Activated CD4-positive, alpha-beta memory T cell treated with anti-CD3 and anti-CD28 coated beads, Interleukin-2, amount 10 ng/mL, durations not matched to agents 7 days and 5 days (primary cell): ENCODE results near the gene ECE1. TPM values are rescaled to one million over a fixed set of nuclear protein-coding genes. Genes with fewer than 3 reads are reported as not detected.

Source experiments
- CTCF ChIA-PET: fragments of 350-600 bp; sonication (Branson Sonifier 250); formaldehyde crosslinking; loops from one replicate; lab custom pipeline; 2021; ENCODE audit warnings: antibody characterized with exemption, inconsistent platforms; lab: Charles Lee
- POLR2A ChIA-PET: fragments of 350-600 bp; sonication (Branson Sonifier 250); formaldehyde crosslinking; loops from one replicate; lab custom pipeline; 2021; ENCODE audit warnings: antibody characterized with exemption; lab: Charles Lee
- DNase-seq: peaks from one replicate; pipeline ENCODE4 v3.0.0-alpha.2; 2020
- H3K27ac Mint-ChIP-seq: one replicate; pipeline ENCODE4 v1.8.0; 2021; ENCODE audit warnings: mild to moderate bottlenecking, mixed read lengths
- H3K27me3 Mint-ChIP-seq: one replicate; pipeline ENCODE4 v1.8.0; 2021; ENCODE audit warnings: mixed read lengths
- H3K36me3 Mint-ChIP-seq: one replicate; pipeline ENCODE4 v1.8.0; 2021; ENCODE audit warnings: low read depth, mixed read lengths
- H3K4me1 Mint-ChIP-seq: one replicate; pipeline ENCODE4 v1.8.0; 2021; ENCODE audit warnings: mixed read lengths
- H3K4me3 Mint-ChIP-seq: one replicate; pipeline ENCODE4 v1.8.0; 2021; ENCODE audit warnings: mild to moderate bottlenecking, mixed read lengths
- H3K9me3 Mint-ChIP-seq: one replicate; pipeline ENCODE4 v1.8.0; 2021; ENCODE audit warnings: mixed read lengths
- total RNA-seq, 2 experiments: library from RNA; stranded (reverse); gene quantifications; one replicate each; pipeline ENCODE4 v1.2.3, GENCODE V29; 2021

ECE1 gene
- total RNA-seq, 2 experiments from 2014 or later: 85.3 to 87.9 TPM

DNA sequence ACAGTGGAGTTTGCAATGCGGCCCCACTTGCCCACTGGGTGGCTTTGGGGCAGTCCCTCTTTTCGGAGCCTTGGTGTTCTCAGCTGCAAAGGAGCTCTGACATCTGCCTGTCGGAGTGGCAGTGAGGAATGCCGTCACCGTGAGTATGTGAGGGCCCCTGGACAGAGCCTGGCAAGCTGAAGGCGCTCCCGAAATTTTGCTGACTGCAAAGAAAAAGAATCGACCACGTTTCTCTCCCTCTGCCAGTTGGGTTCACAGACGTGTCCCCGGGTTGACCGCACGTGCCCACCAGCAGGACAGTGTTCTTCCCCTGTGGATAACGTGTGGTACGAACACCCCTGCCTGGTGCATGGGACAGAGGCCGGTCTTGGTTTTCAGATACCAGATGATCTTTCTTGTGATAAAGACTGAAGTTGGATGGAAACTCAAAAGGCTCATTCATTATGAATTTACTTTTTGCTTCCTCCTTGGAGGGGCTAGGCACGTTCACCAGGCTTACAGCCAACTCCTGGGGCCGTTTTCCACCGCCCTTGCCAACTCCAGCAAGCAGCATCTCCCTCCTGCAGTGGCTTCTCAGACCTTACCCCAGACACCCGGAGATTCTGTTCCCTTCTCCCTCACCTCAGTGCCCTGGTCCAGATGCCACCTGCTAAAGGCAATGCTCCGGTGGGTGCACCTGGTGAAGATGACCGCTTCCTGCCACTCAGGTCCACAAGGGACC, 29.7 kb downstream of the ECE1 start:
- Mint-ChIP-seq H3K4me1 (peaks cover 67% of the 10 kb centered on the region), H3K36me3 (peaks cover 70% of the 10 kb centered on the region), H3K9me3 (no peaks in the 10 kb centered on the region), H3K4me3 (no peak overlapping the region), H3K27ac (peak overlapping the region; percentile 17), H3K27me3 (no peaks in the 10 kb centered on the region)
- CTCF ChIA-PET: interaction anchor here (1.3 to 10.1 kb wide), 4 partner anchors 10 to 107 kb away, joined by 4 to 186 read pairs (median 64); no protein-coding TSS in a partner anchor
- POLR2A ChIA-PET: interaction anchor here (0.6 to 1.0 kb wide), 2 partner anchors 10 to 369 kb away, joined by 3 to 4 read pairs; no protein-coding TSS in a partner anchor
- no peak for DNase-seq

DNA sequence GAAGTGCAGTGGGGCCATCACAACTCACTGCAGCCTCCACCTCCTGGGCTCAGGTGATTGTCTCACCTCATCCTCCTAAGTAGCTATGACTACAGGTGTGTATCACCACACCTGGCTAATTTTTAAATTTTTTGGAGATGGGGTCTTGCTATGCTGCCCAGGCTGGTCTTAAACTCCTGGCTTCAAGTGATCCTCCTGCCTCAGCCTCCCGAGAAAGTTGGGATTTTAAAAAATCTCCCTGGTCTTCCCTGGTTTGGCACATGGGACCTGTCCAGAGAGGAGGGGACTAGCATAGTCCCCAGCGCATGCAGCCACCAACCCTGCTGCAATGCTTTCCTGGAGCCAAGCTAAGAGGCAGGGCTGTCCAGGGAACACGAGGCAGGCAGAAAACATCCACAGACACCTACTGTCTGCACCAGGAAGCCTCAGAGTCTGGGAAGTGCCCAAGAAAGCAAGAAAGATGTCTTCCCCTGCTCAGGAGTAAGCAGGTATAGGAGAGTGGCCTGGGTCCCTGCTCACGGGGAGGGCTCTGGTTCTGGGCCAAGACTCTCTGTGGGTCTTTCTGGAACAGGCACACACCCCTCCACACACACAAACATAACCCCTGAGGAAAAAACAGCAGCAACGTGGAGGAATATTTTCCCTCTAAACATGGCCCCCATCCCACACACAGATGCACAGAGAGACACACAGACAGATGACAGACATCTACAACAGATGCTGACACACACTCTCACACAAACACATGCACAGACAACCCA, 30.8 kb downstream of the ECE1 start:
- ChIA-PET POLR2A (interaction anchor here (1.6 to 2.1 kb wide), 2 partner anchors 10 to 109 kb away, joined by 4 to 8 read pairs; no protein-coding TSS in a partner anchor), CTCF (interaction anchor here (1.2 to 10.1 kb wide), 3 partner anchors 12 to 108 kb away, joined by 5 to 186 read pairs (median 115); no protein-coding TSS in a partner anchor)
- Mint-ChIP-seq H3K27ac (peak overlapping the region; percentile 17), H3K4me3 (no peak overlapping the region), H3K9me3 (no peaks in the 10 kb centered on the region), H3K27me3 (no peaks in the 10 kb centered on the region), H3K36me3 (peaks cover 70% of the 10 kb centered on the region), H3K4me1 (peaks cover 65% of the 10 kb centered on the region)
- DNase-seq: no peak

DNA sequence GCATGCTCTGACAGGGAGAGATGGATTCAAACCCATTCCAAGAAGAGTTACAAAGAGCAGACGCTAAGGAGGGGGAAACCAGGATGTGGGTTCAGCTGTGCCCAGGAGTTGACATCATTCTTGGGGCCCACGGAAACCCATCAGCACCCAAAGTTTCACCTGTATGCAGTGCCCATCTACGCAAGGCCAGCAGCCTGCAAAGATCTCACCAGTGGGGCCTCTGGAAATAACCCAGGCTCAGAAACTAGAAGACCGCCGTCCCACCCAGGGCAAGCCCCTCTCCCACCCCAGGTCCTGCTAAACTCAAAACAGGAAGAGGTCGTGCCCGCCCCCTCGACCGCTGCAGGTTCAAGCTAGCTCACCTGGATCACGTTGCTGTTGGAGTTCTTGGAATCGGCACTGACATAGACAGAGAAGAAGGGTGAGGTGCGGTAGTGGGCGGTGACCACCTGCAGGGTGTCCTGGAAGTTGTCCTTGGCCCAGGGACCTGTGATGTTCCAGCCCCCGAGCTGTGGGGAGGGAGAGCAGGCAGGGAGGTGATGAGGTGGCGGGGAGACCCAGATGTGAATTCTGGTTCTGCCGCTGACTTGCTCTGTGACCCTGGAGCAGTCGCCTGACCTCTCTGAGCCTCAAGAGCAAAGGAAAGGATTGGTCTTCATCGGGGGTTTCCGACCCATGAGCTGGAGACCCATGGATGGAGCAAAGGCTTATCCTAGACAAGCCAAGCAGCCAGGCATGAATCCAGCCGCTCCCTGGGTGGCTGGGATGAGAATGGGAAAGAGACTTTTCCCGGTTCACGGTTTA, 31.7 kb downstream of the ECE1 start:
- H3K4me3 Mint-ChIP-seq: no peak overlapping the region
- peaks cover 65% of the 10 kb centered on the region for H3K4me1 Mint-ChIP-seq
- peaks cover 70% of the 10 kb centered on the region for H3K36me3 Mint-ChIP-seq
- H3K9me3 Mint-ChIP-seq: no peaks in the 10 kb centered on the region
- H3K27ac Mint-ChIP-seq: peak overlapping the region; percentile 64
- no peaks in the 10 kb centered on the region for H3K27me3 Mint-ChIP-seq
- ChIA-PET CTCF (interaction anchor here (0.7 to 10.1 kb wide), 6 partner anchors 9 to 143 kb away, joined by 3 to 186 read pairs (median 4); no protein-coding TSS in a partner anchor), POLR2A (interaction anchor here (0.9 to 5.3 kb wide), 8 partner anchors 11 to 110 kb away, joined by 3 to 28 read pairs (median 4); no protein-coding TSS in a partner anchor)
- DNase-seq: peak; percentile 42

DNA sequence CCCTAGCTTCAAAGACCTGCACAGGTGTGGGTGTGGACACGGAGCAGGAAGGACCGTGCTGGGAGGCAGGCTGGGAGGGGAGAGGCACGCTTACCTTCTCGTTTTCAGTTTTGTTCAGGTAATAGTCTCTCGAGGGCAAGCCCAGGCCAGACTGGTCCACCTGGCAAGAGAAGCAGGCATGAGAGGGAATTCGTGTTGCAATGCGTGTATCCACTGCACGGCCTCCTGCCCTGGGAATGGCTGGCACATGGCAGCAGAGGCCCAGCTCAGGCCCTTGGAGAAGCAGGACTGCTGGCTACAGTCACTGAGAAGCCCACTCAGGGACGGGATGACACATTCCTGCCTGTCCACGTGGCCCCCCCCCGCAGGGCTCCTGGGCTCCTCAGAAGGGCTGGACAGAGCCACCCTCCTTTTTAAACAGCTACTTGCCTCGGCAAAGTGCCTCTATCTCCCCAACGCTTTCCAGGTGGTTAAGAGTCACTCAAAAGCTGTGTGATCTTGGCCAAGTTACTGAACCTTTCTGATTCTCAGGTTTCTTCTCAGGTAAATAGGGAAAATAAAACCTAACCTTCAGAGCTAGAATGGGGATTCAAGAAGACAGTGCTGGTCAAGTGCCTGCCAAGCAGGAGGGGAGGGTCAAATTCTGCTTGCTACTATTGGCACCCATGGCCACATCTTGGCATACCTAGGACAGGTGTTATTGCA, 32.7 kb downstream of the ECE1 start:
- H3K9me3 Mint-ChIP-seq: no peaks in the 10 kb centered on the region
- no peaks in the 10 kb centered on the region for H3K27me3 Mint-ChIP-seq
- no peak overlapping the region for H3K4me3 Mint-ChIP-seq
- ChIA-PET POLR2A (interaction anchor here (0.9 to 5.3 kb wide), 7 partner anchors 10 to 88 kb away, joined by 3 to 28 read pairs (median 4); no protein-coding TSS in a partner anchor), CTCF (interaction anchor here (1.0 to 10.1 kb wide), 5 partner anchors 8 to 118 kb away, joined by 3 to 186 read pairs (median 4); no protein-coding TSS in a partner anchor)
- peak overlapping the region; percentile 64 for H3K27ac Mint-ChIP-seq
- peaks cover 67% of the 10 kb centered on the region for H3K36me3 Mint-ChIP-seq
- DNase-seq: no peak
- H3K4me1 Mint-ChIP-seq: peaks cover 60% of the 10 kb centered on the region

DNA sequence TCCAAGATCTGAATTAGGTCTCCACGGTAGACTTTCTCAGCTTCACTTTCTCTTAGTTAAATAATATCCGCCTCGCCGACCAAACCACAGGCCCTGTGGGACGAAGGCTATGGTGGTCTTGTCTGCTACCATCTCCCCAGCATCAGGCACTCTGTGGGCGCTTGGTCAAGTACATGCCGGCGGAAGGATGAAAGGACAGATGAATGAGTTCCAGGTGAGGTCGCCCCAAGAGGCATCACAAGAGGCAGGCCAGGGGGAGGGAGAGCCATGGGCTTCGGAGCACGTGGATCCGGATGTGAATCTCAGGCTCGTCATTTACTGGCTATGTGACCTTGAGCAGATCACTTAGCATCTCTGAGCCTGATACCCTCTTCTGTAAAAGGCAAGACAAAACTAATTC, 33.5 kb downstream of the ECE1 start:
- CTCF ChIA-PET: interaction anchor here (1.1 to 10.1 kb wide), 5 partner anchors 14 to 118 kb away, joined by 3 to 186 read pairs (median 21); no protein-coding TSS in a partner anchor
- POLR2A ChIA-PET: interaction anchor here (1.4 to 5.3 kb wide), 3 partner anchors 37 to 88 kb away, joined by 4 to 28 read pairs (median 6); no protein-coding TSS in a partner anchor
- Mint-ChIP-seq H3K4me1 (peaks cover 54% of the 10 kb centered on the region), H3K4me3 (no peak overlapping the region), H3K36me3 (peaks cover 64% of the 10 kb centered on the region), H3K27ac (no peak overlapping the region), H3K27me3 (no peaks in the 10 kb centered on the region), H3K9me3 (no peaks in the 10 kb centered on the region)
- no peak for DNase-seq

DNA sequence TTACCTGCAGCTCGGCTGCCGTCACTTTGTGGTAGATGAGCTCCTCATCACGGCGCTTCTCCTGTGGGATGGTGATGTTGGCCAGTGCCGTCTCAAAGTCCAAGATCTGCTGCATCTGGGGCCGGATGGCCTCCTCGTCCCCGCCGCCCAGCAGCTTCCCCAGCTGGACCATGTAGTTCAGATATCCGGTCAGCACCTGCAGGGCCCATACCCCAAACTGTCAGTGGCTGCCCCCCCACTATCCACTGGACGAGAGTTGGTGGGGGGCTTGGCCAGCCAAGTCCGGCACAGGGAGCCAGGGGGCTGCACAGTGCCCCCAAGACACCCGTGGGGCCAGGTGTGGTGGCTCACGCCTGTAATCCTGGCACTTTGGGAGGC, 34.3 kb downstream of the ECE1 start:
- CTCF ChIA-PET: interaction anchor here (1.0 to 10.1 kb wide), 12 partner anchors 11 to 250 kb away, joined by 3 to 186 read pairs (median 10); no protein-coding TSS in a partner anchor
- H3K4me1 Mint-ChIP-seq: peaks cover 45% of the 10 kb centered on the region
- H3K27me3 Mint-ChIP-seq: no peaks in the 10 kb centered on the region
- no peak overlapping the region for H3K4me3 Mint-ChIP-seq
- peaks cover 60% of the 10 kb centered on the region for H3K36me3 Mint-ChIP-seq
- DNase-seq: no peak
- H3K27ac Mint-ChIP-seq: no peak overlapping the region
- POLR2A ChIA-PET: interaction anchor here (1.2 to 5.3 kb wide), 5 partner anchors 23 to 113 kb away, joined by 3 to 28 read pairs (median 6); no protein-coding TSS in a partner anchor
- no peaks in the 10 kb centered on the region for H3K9me3 Mint-ChIP-seq

DNA sequence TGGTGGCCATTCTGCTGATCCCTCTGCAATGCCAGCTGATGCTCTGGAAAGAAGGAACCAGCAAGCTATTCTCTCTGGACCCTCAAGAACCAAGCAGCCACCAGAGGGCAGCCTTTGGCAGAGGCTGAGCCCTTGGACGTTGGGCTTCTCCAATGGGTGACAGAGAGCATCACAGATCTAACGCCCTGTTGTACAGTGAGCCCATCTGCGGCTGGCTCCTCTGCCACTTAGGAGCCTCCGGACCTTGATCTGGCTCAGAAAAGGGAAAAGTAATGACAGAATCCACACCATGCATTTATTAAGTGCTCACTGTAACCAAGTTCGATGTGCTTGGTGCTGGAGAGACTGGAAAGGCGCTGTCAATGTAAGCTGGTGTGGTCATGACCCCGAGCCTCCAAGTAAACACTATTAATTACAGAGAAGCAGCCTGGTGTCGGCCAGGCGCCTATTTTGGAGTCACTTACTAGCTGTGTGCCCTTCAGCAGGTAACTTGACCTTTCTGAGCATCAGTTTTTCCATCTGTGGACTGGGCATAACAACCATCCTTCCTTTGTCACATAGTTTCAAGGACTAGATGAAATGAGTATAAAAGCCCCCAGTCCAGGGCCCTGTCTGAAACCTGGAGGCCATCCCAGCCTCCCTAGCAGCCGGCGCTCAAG, 34.9 kb downstream of the ECE1 start:
- ChIA-PET CTCF (interaction anchor here (0.6 to 10.1 kb wide), 26 partner anchors 11 to 250 kb away, joined by 3 to 186 read pairs (median 5); no protein-coding TSS in a partner anchor), POLR2A (interaction anchor here (0.9 to 5.3 kb wide), 6 partner anchors 10 to 113 kb away, joined by 3 to 28 read pairs (median 4); no protein-coding TSS in a partner anchor)
- H3K4me1 Mint-ChIP-seq: peaks cover 40% of the 10 kb centered on the region
- H3K27ac Mint-ChIP-seq: peak overlapping the region; percentile 17
- H3K4me3 Mint-ChIP-seq: no peak overlapping the region
- peaks cover 55% of the 10 kb centered on the region for H3K36me3 Mint-ChIP-seq
- no peaks in the 10 kb centered on the region for H3K9me3 Mint-ChIP-seq
- DNase-seq: peak; percentile 85
- H3K27me3 Mint-ChIP-seq: no peaks in the 10 kb centered on the region

DNA sequence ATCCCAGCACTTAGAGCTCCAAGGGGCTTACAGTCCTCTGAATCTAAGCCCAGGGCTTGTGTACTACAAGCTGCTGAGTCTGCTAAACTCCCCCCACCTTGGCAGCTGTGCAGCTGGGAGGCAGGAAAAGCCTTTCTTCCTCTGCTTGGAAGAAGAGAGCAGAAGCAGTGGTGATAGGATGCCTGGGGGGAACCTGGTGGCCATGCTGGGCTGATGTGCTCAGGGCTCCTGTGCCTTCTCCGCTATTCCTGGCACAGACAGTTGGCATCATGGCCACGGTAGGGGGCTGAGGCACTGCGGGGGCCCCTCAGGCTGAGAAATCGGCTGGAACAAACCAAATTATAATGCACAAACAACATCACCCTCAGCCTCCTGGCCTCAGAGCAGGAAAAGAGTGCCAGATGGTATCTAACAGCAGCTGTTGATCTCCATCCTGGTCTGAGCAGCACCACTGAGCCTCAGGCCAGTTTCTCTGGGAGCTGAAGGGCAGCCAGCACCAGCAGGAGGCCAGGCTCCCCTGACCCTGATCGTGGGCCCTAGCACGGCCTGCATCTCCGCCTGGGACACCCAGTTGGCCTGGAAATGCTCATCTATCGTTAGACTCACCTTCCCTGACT, 35.8 kb downstream of the ECE1 start:
- Mint-ChIP-seq H3K9me3 (no peaks in the 10 kb centered on the region), H3K4me1 (peaks cover 30% of the 10 kb centered on the region), H3K36me3 (peaks cover 49% of the 10 kb centered on the region), H3K4me3 (no peak overlapping the region), H3K27ac (no peak overlapping the region), H3K27me3 (no peaks in the 10 kb centered on the region)
- ChIA-PET POLR2A (interaction anchor here (0.9 to 5.3 kb wide), 5 partner anchors 9 to 114 kb away, joined by 3 to 28 read pairs (median 4); no protein-coding TSS in a partner anchor), CTCF (interaction anchor here (0.6 to 10.1 kb wide), 25 partner anchors 10 to 251 kb away, joined by 3 to 186 read pairs (median 5); no protein-coding TSS in a partner anchor)
- no peak for DNase-seq

DNA sequence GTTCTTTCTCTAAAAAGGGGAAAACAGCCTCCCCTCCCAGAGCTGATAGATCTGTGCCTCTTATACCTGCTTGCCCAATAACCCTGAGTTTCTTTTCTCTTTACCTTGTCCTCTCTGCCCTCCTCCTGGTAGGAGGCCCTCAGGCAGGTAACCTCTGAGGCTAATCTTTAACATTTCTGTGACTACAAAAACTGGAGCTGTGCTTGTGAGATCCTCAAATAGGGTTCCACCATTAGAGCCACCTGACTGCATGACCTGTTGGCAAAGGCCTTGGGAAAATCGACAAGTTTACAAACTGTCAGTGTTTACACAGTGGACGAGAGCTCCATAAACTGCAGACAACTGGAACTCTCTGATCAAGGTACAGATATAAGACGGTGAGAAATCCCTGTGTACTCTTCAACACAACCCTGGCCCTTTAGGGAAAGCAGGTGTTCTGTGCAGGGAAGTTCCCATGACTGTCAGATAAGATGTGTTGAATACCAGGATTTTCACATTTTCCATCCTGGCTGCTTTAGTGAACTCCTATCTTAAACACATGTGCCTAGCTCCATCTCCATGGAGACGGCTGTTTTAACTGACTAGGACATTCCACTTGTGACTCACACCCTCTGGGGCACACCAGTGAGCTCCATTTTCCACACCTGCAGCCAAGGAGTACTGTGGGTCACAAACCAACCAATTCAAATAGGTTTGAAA, 38.3 kb downstream of the ECE1 start:
- Mint-ChIP-seq H3K4me1 (peaks cover 8% of the 10 kb centered on the region), H3K4me3 (no peak overlapping the region), H3K9me3 (no peaks in the 10 kb centered on the region), H3K36me3 (peaks cover 39% of the 10 kb centered on the region), H3K27me3 (no peaks in the 10 kb centered on the region), H3K27ac (peak overlapping the region; percentile 3)
- CTCF ChIA-PET: interaction anchor here (1.7 to 10.1 kb wide), 3 partner anchors 19 to 116 kb away, joined by 7 to 186 read pairs (median 115); no protein-coding TSS in a partner anchor
- DNase-seq: no peak
- POLR2A ChIA-PET: interaction anchor here (0.8 to 1.2 kb wide), 3 partner anchors 27 to 773 kb away, joined by 3 to 4 read pairs (median 3); no protein-coding TSS in a partner anchor

DNA sequence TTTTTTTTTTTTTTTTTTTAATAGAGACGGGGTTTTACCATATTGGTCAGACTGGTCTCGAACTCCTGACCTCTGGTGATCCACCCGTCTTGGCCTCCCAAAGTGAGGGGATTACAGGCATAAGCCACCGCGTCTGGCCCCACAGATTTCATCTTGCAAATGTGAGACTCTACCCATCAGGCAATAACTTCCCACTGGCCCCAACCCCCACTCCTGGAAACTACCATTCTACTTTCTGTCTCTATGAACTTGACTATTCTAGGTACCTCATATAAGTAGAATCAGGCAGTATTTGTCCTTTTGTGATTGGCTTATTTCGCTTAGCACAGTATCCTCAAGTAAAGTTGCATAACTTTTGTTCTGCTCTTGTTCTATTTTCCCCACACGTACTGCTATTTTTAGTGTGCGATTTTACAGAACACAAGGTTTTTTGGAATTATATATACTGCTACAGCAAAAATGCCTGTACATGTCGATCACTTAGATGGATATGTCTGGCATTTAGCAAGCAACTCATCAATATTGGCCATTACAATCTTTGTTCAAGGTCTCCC, 40.2 kb downstream of the ECE1 start:
- POLR2A ChIA-PET: no interaction called here
- H3K27me3 Mint-ChIP-seq: no peaks in the 10 kb centered on the region
- peaks cover 34% of the 10 kb centered on the region for H3K36me3 Mint-ChIP-seq
- H3K9me3 Mint-ChIP-seq: no peaks in the 10 kb centered on the region
- H3K27ac Mint-ChIP-seq: no peak overlapping the region
- peaks cover 2% of the 10 kb centered on the region for H3K4me1 Mint-ChIP-seq
- no peak overlapping the region for H3K4me3 Mint-ChIP-seq
- CTCF ChIA-PET: interaction anchor here (1.0 kb wide), 1 partner anchor 8 kb away, joined by 4 read pairs; no protein-coding TSS in a partner anchor
- DNase-seq: no peak
